CD4-positive, alpha-beta T cell treated with Interleukin-1 beta for 1 hour (primary cell): ENCODE results near the gene EME1.

Experiments used
- DNase-seq, 2 donors: peaks; one replicate each; pipeline ENCODE4 v3.0.0-alpha.2; 2020 to 2022

The EME1 gene

GRCh38 chr17:50348522-50349242 lies 24.3 kb upstream of the EME1 start:
- DNase-seq, result no peak

- no peak for DNase-seq
These were observed 23.8 kb upstream of the EME1 start for GRCh38 chr17:50349243-50349600.

DNA sequence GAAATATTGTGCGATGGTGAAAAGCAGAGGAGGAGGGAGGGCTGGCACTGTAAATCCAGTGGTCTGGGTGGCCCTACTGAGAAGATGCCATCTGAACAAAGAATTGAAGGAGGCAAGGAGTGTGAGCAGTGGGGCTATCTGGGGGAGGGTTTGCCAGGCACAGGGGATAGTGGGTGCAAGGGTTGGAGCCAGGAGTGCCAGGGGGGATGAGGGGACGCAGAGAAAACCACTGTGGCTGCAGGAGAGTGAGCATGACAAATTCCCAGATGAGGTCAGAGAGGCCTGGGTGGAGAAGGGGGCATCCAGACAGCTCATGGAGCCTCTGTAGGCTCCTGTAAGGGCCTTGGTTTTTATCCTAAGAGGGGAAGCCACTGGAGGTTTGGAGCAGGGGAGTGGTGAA lies 22.3 kb upstream of the EME1 start:
- DNase-seq, result no peak

DNA sequence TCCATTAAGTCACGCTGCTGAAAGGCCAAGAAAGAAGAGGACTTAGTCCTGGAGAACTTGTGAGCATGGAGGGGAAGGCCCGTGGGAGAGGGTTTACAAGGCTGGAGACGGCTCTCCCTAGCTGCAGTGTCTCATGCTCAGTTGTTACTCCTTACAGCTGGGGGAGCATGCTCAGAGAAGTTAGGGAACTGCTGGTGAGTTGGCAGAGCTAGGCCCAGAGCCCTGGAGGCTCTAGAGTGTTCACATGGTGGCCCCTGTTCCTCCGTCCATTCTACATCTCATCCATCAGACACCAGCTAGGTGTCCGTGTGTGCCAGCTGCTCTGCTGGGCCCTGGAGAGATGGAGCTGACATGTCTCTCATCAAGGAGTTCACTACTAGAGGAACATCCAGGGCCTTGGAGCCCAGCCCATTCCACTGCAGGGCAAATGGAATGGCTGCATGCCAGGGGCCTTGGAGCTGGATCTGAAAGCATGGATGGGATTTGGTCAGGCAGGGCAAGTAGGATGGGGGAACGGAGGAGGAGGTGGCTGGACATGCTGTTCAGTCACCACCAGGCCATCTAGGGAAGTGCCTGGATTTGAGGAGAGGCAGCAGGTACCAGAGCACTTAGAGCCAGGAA lies 20.8 kb upstream of the EME1 start:
- no peak for DNase-seq

- DNase-seq, result no peak
These were observed 20.1 kb upstream of the EME1 start for GRCh38 chr17:50352693-50353599.

- no peak for DNase-seq
These were observed 19.3 kb upstream of the EME1 start for GRCh38 chr17:50353600-50354195.

GRCh38 chr17:50354198-50354597 lies 18.8 kb upstream of the EME1 start:
- DNase-seq, result no peak

- DNase-seq, result no peak
These were observed 18.3 kb upstream of the EME1 start for GRCh38 chr17:50354776-50355175.

DNA sequence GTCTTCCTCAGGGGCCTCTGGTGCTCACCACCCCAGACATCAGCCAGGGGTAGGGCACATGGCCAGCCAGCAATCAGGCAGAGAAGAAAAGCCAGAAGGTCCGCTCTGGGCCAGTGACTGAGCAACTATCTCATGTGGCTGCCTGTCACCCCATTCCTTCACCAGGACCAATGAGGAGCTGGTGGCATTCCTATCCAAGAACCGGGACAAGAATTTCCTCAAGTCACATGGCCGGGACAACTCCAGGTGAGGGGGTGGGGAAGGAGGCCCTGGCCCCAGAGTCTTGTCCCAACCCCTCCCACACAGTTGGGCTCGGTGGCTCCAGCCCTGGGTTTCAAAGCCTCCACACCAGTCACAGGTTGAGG lies 17.7 kb upstream of the EME1 start:
- DNase-seq, result no peak

- DNase-seq, result no peak
These were observed 17.2 kb upstream of the EME1 start for GRCh38 chr17:50355701-50356341.

- DNase-seq, result no peak
These were observed 16.6 kb upstream of the EME1 start for GRCh38 chr17:50356418-50356817.

GRCh38 chr17:50356892-50357510 lies 16.0 kb upstream of the EME1 start:
- DNase-seq, result no peak

- DNase-seq, result no peak
These were observed 14.9 kb upstream of the EME1 start for GRCh38 chr17:50358177-50358576.

GRCh38 chr17:50359005-50359699 lies 13.9 kb upstream of the EME1 start:
- no peak for DNase-seq

- DNase-seq, result no peak
These were observed 13.0 kb upstream of the EME1 start for GRCh38 chr17:50359998-50360461.

GRCh38 chr17:50360486-50361115 lies 12.4 kb upstream of the EME1 start:
- DNase-seq, result no peak

DNA sequence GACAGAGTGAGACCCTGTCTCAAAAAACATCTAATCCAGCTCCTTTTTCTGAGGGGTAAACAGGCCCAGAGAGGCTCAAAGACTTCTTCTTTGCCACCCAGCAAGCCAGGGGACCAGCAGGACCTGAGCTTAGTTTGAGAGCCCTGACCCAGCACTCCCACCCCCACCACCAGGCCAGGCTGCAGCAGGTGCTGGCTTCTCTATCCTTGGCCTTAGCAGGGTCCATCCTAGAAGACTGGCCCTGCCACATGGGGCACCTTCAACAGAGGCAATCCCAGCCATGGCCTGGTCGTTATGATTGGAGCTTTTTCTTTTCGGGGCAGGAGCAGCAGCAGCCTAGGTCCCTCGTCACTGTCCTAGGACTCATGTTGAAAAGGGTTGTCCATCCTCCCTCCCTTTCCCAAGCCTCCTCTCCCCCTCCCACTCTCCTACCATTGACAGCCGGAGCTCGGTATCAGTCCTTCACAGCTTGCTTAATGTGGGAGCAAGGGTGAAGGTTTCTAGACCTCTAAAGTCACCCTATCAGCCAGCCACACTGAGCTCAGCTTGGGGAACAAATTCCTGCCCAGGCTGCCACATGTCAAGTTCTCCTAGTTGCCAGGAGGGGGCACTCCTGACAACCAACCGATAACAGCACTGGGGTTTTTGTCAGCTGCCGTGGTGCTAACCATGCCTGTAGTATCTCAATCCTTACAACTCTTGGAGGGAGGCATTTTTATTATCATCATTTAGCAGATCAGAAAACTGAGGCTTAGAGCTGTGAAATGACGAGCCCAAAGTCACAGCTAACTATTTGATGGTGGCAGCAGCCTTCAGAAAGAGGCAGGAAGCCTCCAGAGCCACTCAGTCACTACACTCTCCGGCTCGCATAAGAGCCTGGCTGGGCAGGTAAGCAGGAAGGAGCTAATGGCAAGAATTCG lies 11.2 kb upstream of the EME1 start:
- DNase-seq, result peak; percentile 66 to 68

GRCh38 chr17:50362661-50363060 lies 10.4 kb upstream of the EME1 start:
- no peak for DNase-seq

- no peak for DNase-seq
These were observed 9.6 kb upstream of the EME1 start for GRCh38 chr17:50363217-50364060.
